Tongue (tissue), 2 donors: Measurements from ENCODE around the gene MDFIC2. TPM values are rescaled to one million over a fixed set of nuclear protein-coding genes. Genes with fewer than 3 reads are reported as not detected.

Experiments used
- DNase-seq: peaks from one replicate; pipeline ENCODE4 v3.0.0-alpha.2; 2015
- total RNA-seq: library from RNA; depleted of rRNA; stranded (reverse); fragments of >200 nt; gene quantifications from one replicate; pipeline ENCODE4 v1.2.3, GENCODE V29; 2014

Gene MDFIC2
- total RNA-seq, 1 donor from 2014 or later = not detected

DNA sequence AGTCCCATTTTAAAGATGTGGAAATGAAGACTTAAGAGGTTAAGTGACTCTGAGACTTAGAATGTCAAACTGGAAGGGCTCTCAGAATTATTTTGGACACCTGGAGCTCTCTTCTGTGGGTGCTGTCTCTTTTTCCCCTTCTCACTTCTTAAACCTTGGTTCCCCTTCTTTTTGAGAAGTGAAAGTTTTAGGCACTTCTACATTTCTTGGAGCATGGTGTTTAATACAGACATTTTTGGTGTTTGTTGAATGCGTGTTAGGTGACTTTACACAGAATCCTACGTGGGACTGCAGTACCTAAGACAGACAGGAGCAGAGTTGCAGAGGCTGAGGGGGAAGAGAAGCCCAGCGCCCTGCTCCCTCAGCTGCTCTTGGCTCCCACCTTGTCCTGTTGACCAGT lies 133.3 kb downstream of the MDFIC2 start:
- DNase-seq = no peak

DNA sequence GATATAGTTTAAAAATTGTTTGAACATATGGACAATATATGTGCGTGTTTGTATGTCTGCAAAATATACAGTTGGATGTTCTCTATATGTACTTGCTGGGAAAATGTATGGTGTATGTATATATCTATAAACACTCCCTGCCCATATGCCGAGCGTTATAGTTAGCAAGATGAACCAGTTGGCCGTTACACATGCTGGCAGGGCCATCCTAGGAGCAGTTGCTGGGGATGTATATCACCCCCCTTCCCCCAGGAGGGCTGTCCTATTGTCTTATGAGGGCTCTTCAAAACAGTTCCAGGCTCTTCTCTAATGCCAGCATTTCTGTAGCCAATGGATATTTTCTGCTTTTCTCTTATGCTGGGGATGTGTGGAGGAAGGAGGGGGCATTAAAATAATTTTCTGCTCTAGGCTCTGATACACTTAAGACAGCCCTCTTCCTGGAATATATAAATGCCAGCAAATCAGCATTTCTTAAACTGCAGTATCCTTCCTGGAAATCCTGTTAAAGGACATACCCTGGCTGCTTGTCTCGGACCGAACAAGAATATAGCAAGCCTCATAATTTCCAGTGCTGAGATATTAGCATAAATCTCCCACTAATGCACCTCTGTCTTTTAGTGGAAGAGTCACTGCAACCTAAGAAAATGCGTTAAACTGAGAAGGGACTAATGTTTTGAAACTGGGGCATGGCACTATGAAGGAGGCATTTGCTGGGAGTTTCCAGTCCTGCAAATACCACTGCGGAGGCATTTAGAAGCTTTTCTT lies 134.4 kb downstream of the MDFIC2 start:
- DNase-seq = peak; percentile 36

DNA sequence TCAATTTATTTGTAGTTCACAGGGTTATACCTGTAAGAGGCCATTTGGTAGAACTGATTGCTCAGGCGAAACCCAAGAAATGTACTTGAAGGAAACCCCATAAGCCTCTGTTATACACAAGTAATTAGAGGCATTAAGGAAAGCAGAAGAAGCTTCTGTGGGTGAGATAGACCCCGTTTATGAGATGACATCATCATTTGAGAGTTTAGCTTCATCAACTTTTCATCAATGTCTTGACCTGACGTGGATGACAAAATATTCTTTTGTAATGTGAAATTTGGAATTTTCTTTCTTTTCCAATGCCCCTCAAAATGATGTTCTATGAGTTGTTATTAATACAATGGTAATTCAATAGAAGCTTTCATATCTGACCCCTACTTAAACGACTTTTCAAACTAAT lies 136.2 kb downstream of the MDFIC2 start:
- DNase-seq = no peak

DNA sequence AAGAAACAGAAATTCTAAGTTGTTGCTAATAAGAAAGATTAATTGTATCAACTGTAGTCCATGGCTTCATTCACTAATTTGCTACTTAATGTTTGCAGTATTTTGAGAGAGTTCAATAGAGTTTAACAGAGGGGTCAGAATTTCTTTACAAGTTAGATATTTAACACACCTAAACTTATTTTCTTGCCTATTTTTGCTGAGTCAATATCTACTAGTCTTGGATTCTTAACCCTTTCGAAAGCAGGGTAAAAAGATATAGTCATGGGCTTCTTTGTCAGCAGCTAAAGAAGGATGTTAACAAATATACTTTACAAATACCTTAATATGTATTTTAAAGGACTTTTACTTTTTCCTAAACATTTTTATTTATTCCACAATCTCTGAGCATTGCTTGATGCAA lies 155.6 kb downstream of the MDFIC2 start:
- no peak for DNase-seq

DNA sequence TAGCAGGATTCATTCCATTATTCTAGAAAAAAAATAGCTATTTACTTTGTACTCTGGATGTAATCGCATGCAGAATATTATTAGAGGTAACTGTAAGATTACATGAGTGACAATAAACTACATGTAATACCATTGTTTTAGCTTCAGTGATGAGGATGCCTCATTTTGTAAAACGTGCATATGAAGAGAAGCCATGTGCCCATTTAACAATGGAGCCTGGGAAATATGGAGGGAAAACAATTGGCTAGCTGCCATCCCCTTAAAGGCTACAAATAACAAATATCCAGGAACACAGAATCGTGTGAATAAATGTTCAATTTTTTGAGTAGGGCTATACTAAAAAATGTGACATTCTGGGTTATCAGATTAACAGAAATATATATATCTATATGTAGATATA lies 161.8 kb downstream of the MDFIC2 start:
- DNase-seq = no peak

DNA sequence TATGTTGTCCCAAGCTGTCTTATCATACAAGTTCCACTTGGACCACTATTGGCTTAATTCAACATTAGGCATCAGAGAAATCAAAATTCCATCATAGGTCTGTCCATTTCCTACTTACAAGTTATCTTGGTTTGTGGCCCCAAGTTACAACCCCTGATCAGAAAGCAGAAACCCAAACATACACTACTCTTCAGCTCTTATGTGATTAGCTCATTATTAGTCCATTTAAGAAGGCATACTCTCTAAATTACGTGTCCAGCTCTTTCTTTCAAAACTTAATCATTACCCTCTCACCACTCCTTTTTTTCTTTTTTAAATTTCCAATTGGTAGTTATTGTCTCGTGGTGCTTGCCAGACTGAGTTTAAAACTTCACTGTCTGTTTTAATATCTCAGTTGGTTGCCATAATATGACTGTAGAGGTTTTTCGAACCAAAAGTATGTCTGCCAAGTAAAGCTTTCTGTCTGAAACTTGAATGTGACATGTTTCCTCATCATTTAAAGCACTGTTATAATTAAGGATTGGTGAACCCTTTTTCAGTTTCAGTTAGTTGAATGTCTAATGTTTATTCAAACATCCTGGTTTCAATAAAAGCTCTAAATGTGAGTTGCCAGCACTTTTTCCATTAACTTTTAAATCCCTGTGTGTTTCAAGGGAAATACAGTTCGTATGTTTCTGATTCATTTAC lies 162.6 kb downstream of the MDFIC2 start:
- peak; percentile 8 for DNase-seq
